Keratinocyte (primary cell): ENCODE measurements around the gene GREM2. TPM values are rescaled to one million over a fixed set of nuclear protein-coding genes. Genes with fewer than 3 reads are reported as not detected.

Experiments
- DNase-seq: peaks from one replicate; pipeline ENCODE4 v3.0.0-alpha.2; 2011; ENCODE audit warnings: low read depth, missing footprints, low spot score
- FAIRE-seq: peaks from 2 replicates; lab custom pipeline; 2011; peaks lifted over from hg19 to GRCh38; lab: Jason Lieb, UNC
- H2AFZ ChIP-seq: 2 replicates; pipeline ENCODE4 v1.6.0; 2012; ENCODE audit warnings: low read length, control low read depth, inconsistent platforms; ENCODE audit not compliant: control insufficient read depth
- H3K27ac ChIP-seq: 2 replicates; pipeline ENCODE4 v1.5.1; 2011; ENCODE audit warnings: low read length; ENCODE audit not compliant: control insufficient read depth, insufficient read depth
- H3K27me3 ChIP-seq: 3 replicates; pipeline ENCODE4 v1.6.0; 2011; ENCODE audit warnings: low read length; ENCODE audit not compliant: control insufficient read depth, insufficient read depth; ENCODE audit errors: extremely low read depth
- H3K36me3 ChIP-seq, 2 experiments: 2 replicates in 1 of 2; 3 replicates in 1 of 2; pipeline ENCODE4 v1.5.1; 2011; ENCODE audit warnings: low read length in 2 of 2, mild to moderate bottlenecking in 1 of 2; ENCODE audit not compliant: control insufficient read depth in 2 of 2, insufficient read depth in 2 of 2; ENCODE audit errors: extremely low read depth in 1 of 2
- H3K4me1 ChIP-seq: 3 replicates; pipeline ENCODE4 v1.5.1; 2011; ENCODE audit warnings: low read length; ENCODE audit not compliant: control insufficient read depth, insufficient read depth; ENCODE audit errors: extremely low read depth
- H3K4me2 ChIP-seq: 3 replicates; pipeline ENCODE4 v1.6.0; 2011; ENCODE audit warnings: low read depth, low read length; ENCODE audit not compliant: control insufficient read depth, insufficient read depth; ENCODE audit errors: extremely low read depth
- H3K4me3 ChIP-seq, 3 experiments: fragments of 200-600 bp in 1 of 3; sonication (generic) in 1 of 3; 2 replicates in 2 of 3; 3 replicates in 1 of 3; pipeline ENCODE4 v1.5.1; 2011 to 2016; ENCODE audit warnings: low read length in 3 of 3, mild to moderate bottlenecking in 3 of 3, control low read depth in 2 of 3, inconsistent platforms in 1 of 3, low read depth in 1 of 3, mixed read lengths in 1 of 3, mixed run types in 1 of 3, moderate library complexity in 1 of 3; ENCODE audit not compliant: control insufficient read depth in 2 of 3, insufficient read depth in 2 of 3; ENCODE audit errors: extremely low read depth in 1 of 3
- H3K79me2 ChIP-seq: 2 replicates; pipeline ENCODE4 v1.6.0; 2012; ENCODE audit warnings: low read length; ENCODE audit not compliant: control insufficient read depth, insufficient read depth
- H3K9ac ChIP-seq: 3 replicates; pipeline ENCODE4 v1.6.0; 2011; ENCODE audit warnings: low read length; ENCODE audit not compliant: control insufficient read depth, insufficient read depth; ENCODE audit errors: extremely low read depth
- H3K9me1 ChIP-seq: 3 replicates; pipeline ENCODE4 v1.6.0; 2011; ENCODE audit warnings: low read length; ENCODE audit not compliant: control insufficient read depth, insufficient read depth; ENCODE audit errors: extremely low read depth
- H3K9me3 ChIP-seq: 2 replicates; pipeline ENCODE4 v1.5.1; 2012; ENCODE audit warnings: low read depth, low read length; ENCODE audit not compliant: control insufficient read depth
- H4K20me1 ChIP-seq: 3 replicates; pipeline ENCODE4 v1.6.0; 2011; ENCODE audit warnings: low read length; ENCODE audit not compliant: control insufficient read depth, insufficient read depth; ENCODE audit errors: extremely low read depth
- EZH2 ChIP-seq: IDR thresholded peaks from one replicate; pipeline ENCODE4 v1.6.1; 2012; ENCODE audit warnings: inconsistent platforms, mild to moderate bottlenecking, low read length, moderate library complexity
- dilution Hi-C: fragments of 300-500 bp; cut with MboI; formaldehyde crosslinking; loops from one replicate; pipeline ENCODE4 v1.7.0; 2020; ENCODE audit warnings: low sequenced_read_pairs; ENCODE audit not compliant: extremely low pct_ligation_motif_present
- polyA plus RNA-seq, 5 experiments: library from polyadenylated mRNA; depleted of rRNA in 3 of 5; stranded (reverse) in 3 of 5; stranded (forward) in 1 of 5; unstranded in 1 of 5; fragments of >200 nt; gene quantifications; 1 replicate in 1 of 5; 2 replicates in 3 of 5; 3 replicates in 1 of 5; pipeline versions ENCODE4 v1.2.1 to v1.2.3, GENCODE V29; 2011 to 2012; ENCODE audit warnings: missing spikeins in 2 of 5, low read depth in 1 of 5, low replicate concordance in 1 of 5
- TF ChIP-seq, protein P1 (sequence below), 3 experiments: IDR thresholded peaks in 1 of 3; conservative IDR thresholded peaks in 1 of 3; optimal IDR thresholded peaks in 1 of 3; 2 replicates in 2 of 3; 3 replicates in 1 of 3; pipeline versions ENCODE3 to v1.5.1; 2011; ENCODE audit warnings: low read length in 3 of 3, mild to moderate bottlenecking in 3 of 3, moderate library complexity in 2 of 3, control low read depth in 1 of 3, inconsistent platforms in 1 of 3; ENCODE audit not compliant: insufficient read depth in 2 of 3; ENCODE audit errors: extremely low read depth in 1 of 3

The GREM2 gene
- polyA plus RNA-seq, 1 donor (not counting 4 experiments of a cell fraction or from before 2014, with no cell fraction given) = not detected

DNA sequence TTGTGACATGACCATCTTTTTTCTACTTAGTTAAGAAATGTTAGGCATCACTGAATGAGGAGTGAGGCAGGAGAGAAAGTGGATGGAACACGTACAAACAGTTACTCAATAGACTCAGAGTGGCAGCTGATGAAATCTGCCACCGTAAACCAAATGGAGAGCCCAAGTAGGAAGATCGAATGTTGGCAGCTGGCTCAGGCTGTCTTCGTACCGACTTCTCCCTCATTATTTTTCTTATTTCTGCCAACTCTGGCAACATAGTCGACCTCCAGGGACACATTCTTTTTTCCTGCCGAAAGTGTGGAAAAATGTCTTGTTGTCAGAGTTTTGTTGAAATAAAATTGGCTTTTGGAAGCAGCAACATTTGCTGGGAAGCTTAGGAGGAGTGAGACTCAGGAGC, 143.3 kb downstream of the GREM2 start:
- Histone ChIP-seq H3K36me3 (no peaks in the 10 kb centered on the region), H3K9me1 (no peaks in the 10 kb centered on the region), H2AFZ (no peak overlapping the region), H3K9me3 (no peaks in the 10 kb centered on the region), H4K20me1 (no peaks in the 10 kb centered on the region), H3K4me2 (no peak overlapping the region), H3K4me3 (no peak overlapping the region), H3K9ac (no peak overlapping the region), H3K27me3 (no peaks in the 10 kb centered on the region), H3K4me1 (no peaks in the 10 kb centered on the region), H3K79me2 (no peaks in the 10 kb centered on the region), H3K27ac (no peak overlapping the region)
- no peak for TF ChIP-seq EZH2
- TF ChIP-seq, protein P1, sequence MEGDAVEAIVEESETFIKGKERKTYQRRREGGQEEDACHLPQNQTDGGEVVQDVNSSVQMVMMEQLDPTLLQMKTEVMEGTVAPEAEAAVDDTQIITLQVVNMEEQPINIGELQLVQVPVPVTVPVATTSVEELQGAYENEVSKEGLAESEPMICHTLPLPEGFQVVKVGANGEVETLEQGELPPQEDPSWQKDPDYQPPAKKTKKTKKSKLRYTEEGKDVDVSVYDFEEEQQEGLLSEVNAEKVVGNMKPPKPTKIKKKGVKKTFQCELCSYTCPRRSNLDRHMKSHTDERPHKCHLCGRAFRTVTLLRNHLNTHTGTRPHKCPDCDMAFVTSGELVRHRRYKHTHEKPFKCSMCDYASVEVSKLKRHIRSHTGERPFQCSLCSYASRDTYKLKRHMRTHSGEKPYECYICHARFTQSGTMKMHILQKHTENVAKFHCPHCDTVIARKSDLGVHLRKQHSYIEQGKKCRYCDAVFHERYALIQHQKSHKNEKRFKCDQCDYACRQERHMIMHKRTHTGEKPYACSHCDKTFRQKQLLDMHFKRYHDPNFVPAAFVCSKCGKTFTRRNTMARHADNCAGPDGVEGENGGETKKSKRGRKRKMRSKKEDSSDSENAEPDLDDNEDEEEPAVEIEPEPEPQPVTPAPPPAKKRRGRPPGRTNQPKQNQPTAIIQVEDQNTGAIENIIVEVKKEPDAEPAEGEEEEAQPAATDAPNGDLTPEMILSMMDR (optimal IDR thresholded peaks at IDR 0.05 in 1 of 3, IDR thresholded peaks at IDR 0.05 in 1 of 3, conservative IDR thresholded peaks at IDR 0.05 in 1 of 3; ENCODE audit: extremely low read depth in 1 of 3, insufficient read depth in 2 of 3, low read length in 3 of 3) = no peak
- dilution Hi-C loops = no loop called here
- no peak for DNase-seq
- no peak for FAIRE-seq

DNA sequence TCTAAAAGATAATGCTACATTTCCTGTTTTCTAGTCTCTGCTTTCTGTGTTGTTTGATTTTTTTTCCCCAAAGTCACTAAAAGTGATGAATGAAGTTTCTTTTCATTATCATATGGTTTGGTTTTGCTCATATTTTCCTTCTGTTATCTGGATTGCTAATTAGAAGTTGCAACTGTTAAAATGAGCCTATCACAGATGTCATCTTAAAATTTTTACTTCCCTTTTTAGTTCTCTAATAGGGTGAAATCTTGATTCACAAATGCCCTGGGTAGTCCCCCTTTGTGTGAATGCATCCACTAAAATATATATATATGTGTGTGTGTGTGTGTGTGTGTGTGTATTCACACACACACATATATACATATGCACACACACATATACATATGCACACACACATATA, 144.1 kb downstream of the GREM2 start:
- Histone ChIP-seq H3K4me2 (no peak overlapping the region), H3K27ac (no peak overlapping the region), H2AFZ (no peak overlapping the region), H3K4me3 (no peak overlapping the region), H3K79me2 (no peaks in the 10 kb centered on the region), H3K36me3 (no peaks in the 10 kb centered on the region), H3K9ac (no peak overlapping the region), H3K4me1 (no peaks in the 10 kb centered on the region), H3K9me3 (no peaks in the 10 kb centered on the region), H3K9me1 (no peaks in the 10 kb centered on the region), H4K20me1 (no peaks in the 10 kb centered on the region), H3K27me3 (no peaks in the 10 kb centered on the region)
- dilution Hi-C loops = no loop called here
- DNase-seq (no peak), FAIRE-seq (no peak)
- TF ChIP-seq EZH2 = no peak
- TF ChIP-seq, protein P1 (optimal IDR thresholded peaks at IDR 0.05 in 1 of 3, IDR thresholded peaks at IDR 0.05 in 1 of 3, conservative IDR thresholded peaks at IDR 0.05 in 1 of 3; ENCODE audit: extremely low read depth in 1 of 3, insufficient read depth in 2 of 3, low read length in 3 of 3) = no peak
